Psoas muscle (tissue), 8 donors: ENCODE results near the gene CAPZA2. TPM values are rescaled to one million over a fixed set of nuclear protein-coding genes. Genes with fewer than 3 reads are reported as not detected.

Experiments
- ATAC-seq, 4 donors: fragments of 200-7000 bp; cut with Tn5 transposase; one replicate each; pipeline ENCODE4 v1.9.1; 2020; ENCODE audit warnings: moderate library complexity in 3 of 4, mild to moderate bottlenecking in 2 of 4
- DNase-seq, 2 donors: peaks; one replicate each; pipeline ENCODE4 v3.0.0-alpha.2; 2020
- H3K27ac ChIP-seq: fragments of 200-600 bp; one replicate; pipeline ENCODE4 v1.8.0; 2022
- H3K27me3 ChIP-seq, 3 donors: fragments of 200-600 bp in 1 of 3; one replicate each; pipeline versions ENCODE4 v1.6.1 to v1.8.0; 2013 to 2022; ENCODE audit warnings: low read length in 2 of 3, mild to moderate bottlenecking in 2 of 3, moderate library complexity in 1 of 3; ENCODE audit not compliant: insufficient read depth in 3 of 3
- H3K36me3 ChIP-seq, 2 donors: fragments of 200-600 bp in 1 of 2; one replicate each; pipeline versions ENCODE4 v1.6.1 to v1.8.0; 2013 to 2022; ENCODE audit warnings: low read depth in 1 of 2, mild to moderate bottlenecking in 1 of 2, moderate library complexity in 1 of 2; ENCODE audit not compliant: insufficient read depth in 1 of 2
- H3K4me1 ChIP-seq: fragments of 200-600 bp; one replicate; pipeline ENCODE4 v1.8.0; 2022
- H3K4me3 ChIP-seq: fragments of 200-600 bp; one replicate; pipeline ENCODE4 v1.8.0; 2022; ENCODE audit warnings: mild to moderate bottlenecking
- H3K9me3 ChIP-seq: fragments of 200-600 bp; one replicate; pipeline ENCODE4 v1.8.0; 2022
- WGBS, 3 donors: extraction: QIAGEN DNeasy Blood & Tissue Kit; methylation state at CpG; one replicate each; pipeline versions ENCODE4 v1.1.6 to v1.1.7; 2013; 5-methylcytosine and 5-hydroxymethylcytosine counted together
- intact Hi-C, 2 donors: fragments of 100-400 bp; cut with DNase I; formaldehyde crosslinking; loops; one replicate each; pipeline versions ENCODE4 v1.11.0 to v1.14.2; 2022
- polyA plus RNA-seq, 3 donors: library from polyadenylated mRNA; stranded (reverse); fragments of 200-250 nt; gene quantifications; one replicate each; pipeline ENCODE4 v1.2.3, GENCODE V29; 2013
- total RNA-seq, 4 donors: library from RNA; stranded (reverse); fragmentation: NEBNext Ultra II Directional in 2 of 4; extraction: Animal tissue kit (Norgen Biotek cat#: 25700) in 2 of 4; gene quantifications; one replicate each; pipeline versions ENCODE4 v1.2.1 to v1.2.4, GENCODE V29; 2021 to 2023
- TF ChIP-seq, protein P1 (sequence below): fragments of 200-600 bp; IDR thresholded peaks from one replicate; pipeline ENCODE4 v1.8.0; 2022; ENCODE audit warnings: antibody characterized with exemption
- donor health status: healthy with polysubstance abuse.
- donor health status: DM: no; HTN: no; CAD: no; lungs with moderate emphysema.
- donor health status: Bipolar disorder and iron deficiency.
- donor health status: healthy.
- donor health status: DM: yes; HTN: yes; CAD: no.
- donor health status: DM: no; HTN: no; CAD: no.
- donor health status: DM: no; HTN: no; CAD: no.
- donor health status: DM: yes; HTN: yes; CAD: no.

Gene CAPZA2
- total and polyA plus RNA-seq, 7 donors: 83.0 to 271 (median 152) TPM

DNA sequence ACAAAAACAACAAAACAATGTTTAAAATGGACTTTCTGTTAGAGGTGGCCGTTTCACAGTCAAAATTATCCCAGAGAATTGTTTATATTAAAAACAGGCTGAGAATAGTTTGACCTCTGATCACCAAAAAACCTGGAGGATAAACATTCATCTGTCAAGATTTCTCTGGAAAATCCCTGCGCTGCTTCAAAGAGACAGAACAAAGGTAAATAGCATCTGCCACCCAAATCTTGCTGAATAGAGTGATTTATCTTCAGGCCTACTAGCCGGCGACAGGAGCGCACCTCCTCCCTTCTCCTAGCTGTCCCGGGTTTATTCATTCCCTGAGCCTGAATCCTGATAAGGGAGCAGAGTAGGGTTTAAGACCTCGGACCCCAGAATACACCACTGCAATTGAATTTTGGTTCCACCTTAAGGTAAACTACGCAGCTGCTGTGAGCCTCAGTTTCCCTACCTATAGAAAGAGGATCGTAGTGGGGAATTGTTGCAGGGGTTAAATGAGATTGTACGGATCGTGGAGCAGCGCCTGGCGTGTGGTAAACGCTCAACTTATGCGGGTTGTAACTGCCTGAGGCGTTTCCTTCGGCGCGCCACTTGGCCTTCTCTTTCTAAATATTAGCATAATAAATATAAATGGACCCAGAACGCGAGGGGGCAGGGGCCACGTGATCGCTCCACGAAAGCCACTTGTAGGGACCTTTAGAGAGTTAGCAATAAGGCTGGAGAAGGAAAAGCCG, 90.4 kb downstream of the CAPZA2 start:
- H3K27me3 ChIP-seq: no peaks in the 10 kb centered on the region
- peak overlapping the region; percentile 100 for H3K27ac ChIP-seq
- DNase-seq (peak in 1 of 2 donors; percentile 67), ATAC-seq (peak in 3 of 4 donors; percentile 1 to 2 (median 1))
- intact Hi-C loops: no loop called here
- no peaks in the 10 kb centered on the region for H3K9me3 ChIP-seq
- no peaks in the 10 kb centered on the region for H3K36me3 ChIP-seq
- 3 to 5% (median 3%) methylated on average over 25 of the region's 25 CpGs for WGBS, 3 donors
- H3K4me3 ChIP-seq: peak overlapping the region; percentile 95
- peaks cover 25% of the 10 kb centered on the region for H3K4me1 ChIP-seq
- TF ChIP-seq, protein P1, sequence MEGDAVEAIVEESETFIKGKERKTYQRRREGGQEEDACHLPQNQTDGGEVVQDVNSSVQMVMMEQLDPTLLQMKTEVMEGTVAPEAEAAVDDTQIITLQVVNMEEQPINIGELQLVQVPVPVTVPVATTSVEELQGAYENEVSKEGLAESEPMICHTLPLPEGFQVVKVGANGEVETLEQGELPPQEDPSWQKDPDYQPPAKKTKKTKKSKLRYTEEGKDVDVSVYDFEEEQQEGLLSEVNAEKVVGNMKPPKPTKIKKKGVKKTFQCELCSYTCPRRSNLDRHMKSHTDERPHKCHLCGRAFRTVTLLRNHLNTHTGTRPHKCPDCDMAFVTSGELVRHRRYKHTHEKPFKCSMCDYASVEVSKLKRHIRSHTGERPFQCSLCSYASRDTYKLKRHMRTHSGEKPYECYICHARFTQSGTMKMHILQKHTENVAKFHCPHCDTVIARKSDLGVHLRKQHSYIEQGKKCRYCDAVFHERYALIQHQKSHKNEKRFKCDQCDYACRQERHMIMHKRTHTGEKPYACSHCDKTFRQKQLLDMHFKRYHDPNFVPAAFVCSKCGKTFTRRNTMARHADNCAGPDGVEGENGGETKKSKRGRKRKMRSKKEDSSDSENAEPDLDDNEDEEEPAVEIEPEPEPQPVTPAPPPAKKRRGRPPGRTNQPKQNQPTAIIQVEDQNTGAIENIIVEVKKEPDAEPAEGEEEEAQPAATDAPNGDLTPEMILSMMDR: no peak

DNA sequence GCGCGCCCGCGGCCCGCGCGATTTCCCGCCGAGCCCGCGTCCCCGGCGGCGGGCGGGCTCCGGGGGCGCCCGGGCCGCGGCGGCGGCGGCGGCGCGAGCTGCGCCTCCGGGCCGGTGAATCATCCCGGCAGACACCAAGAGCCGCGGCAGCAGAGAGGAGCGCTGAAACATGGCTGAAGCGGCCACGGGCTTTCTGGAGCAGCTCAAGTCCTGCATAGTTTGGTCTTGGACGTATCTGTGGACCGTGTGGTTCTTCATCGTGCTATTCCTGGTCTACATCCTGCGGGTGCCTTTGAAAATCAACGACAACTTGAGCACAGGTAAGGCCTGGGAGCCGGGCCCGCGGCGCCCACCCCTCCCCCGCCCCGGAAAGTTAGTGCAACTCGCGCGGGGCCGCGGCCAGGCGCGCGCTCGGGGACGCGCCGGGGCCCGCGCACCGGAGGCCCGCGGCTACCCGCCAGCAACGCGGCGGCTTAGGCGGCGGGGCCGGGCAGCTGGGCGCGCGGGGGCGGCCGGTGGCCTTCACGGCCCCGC, 91.1 kb downstream of the CAPZA2 start, which contains the start of gene ST7:
Gene ST7, plus strand, starts transcription at position 130 of the 534 bp plus-strand sequence. Its CDS starts 40 bp downstream, at position 170.
- Histone ChIP-seq H3K9me3 (no peaks in the 10 kb centered on the region), H3K27ac (peak within 1 kb of the TSS; percentile 100), H3K27me3 (no peaks in the 10 kb centered on the region), H3K36me3 (no peaks in the 10 kb centered on the region), H3K4me1 (peaks cover 28% of the 10 kb centered on the region), H3K4me3 (peak within 1 kb of the TSS; percentile 95)
- ATAC-seq: peak; percentile 86 to 89 (median 88)
- TF ChIP-seq, protein P1: no peak
- intact Hi-C loops: no loop called here
- peak; percentile 70 to 86 for DNase-seq
- WGBS, 3 donors: 0% methylated on average over 57 to 77 of the region's 77 CpGs

DNA sequence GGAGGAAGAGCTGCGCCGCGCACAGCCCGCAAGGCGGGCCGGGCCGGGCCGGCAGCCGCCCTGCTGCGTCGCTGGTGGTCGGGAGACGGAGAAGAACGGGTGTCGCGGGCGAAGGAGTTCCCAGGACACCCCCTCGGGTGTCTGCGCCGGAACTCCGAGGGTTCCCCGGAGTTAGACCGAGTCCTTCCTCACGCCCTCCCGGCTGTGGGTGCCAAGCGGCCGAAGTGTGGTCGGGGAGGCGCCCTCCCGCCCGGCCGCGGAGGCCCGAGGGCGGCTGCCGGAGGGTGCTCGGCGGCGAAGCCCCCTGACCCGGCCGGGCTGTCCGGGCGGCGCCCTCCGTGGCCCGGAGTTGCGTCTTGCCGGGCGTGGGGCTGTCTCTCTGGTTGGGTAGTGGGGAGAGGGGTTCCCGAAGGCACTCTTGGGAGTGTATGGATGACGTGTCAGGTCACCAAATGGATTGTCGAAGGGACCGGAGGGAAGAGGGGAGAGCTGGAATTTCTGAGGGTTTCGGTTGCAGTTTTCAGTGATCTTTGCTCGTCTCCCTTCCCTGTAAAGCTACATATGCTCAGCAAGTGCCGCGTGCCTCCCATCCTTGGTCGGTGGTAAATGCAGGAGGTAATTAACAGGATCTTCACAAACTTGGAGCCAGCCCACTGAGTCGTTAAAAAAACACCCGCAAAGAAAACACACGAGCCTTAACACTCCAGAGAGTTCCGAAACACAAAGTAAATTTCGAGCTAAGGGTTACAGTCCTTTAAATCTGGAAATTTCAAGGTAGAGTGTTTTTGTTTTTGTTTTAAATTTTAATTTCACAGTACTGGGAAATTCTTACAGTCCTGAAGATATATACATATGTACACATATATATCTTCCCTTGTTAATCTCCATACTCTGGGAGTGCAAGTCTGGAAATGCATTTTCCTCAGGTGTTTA, 91.8 kb downstream of the CAPZA2 start:
- H3K9me3 ChIP-seq: no peaks in the 10 kb centered on the region

DNA sequence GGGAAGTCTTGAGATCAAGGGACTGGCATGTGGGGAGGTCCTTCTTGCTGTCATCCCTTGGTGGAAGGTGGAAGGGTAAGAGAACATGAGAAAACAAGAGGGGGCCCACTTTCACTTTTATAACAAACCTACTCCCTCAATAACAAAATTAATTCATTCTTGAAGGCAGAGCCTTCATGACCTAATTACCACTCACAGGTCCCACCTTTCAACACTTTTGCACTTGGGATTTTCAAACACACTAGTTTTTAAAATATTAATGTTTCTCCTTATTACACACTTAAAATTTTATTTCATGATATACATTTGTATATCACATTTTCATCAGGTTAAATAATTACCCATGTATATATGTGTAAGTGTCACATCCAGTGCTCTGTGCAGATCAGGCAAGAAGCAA, 93.0 kb downstream of the CAPZA2 start:
- peaks cover 30% of the 10 kb centered on the region for H3K4me1 ChIP-seq
- peak overlapping the region; percentile 95 for H3K4me3 ChIP-seq
- no peaks in the 10 kb centered on the region for H3K36me3 ChIP-seq
- TF ChIP-seq, protein P1: no peak
- ATAC-seq: no peak
- intact Hi-C loops: loop anchor here in 1 of 2 donors (1.0 kb wide), 1 partner anchor 38 kb away; no protein-coding TSS in a partner anchor
- no peaks in the 10 kb centered on the region for H3K27me3 ChIP-seq
- no peaks in the 10 kb centered on the region for H3K9me3 ChIP-seq
- peak overlapping the region; percentile 100 for H3K27ac ChIP-seq
- no peak for DNase-seq

More for the DNA sequence above, 91.8 kb downstream of the CAPZA2 start:
- H3K27ac ChIP-seq: peak overlapping the region; percentile 100
- TF ChIP-seq, protein P1: no peak
- H3K27me3 ChIP-seq: no peaks in the 10 kb centered on the region
- peaks cover 30% of the 10 kb centered on the region for H3K4me1 ChIP-seq
- DNase-seq (peak; percentile 69 to 78), ATAC-seq (peak; percentile 70 to 76 (median 74))
- intact Hi-C loops: no loop called here
- H3K36me3 ChIP-seq: no peaks in the 10 kb centered on the region
- peak overlapping the region; percentile 95 for H3K4me3 ChIP-seq
- WGBS, 3 donors: 0 to 1% (median 0%) methylated on average over 52 to 63 of the region's 63 CpGs
